ENCODE measurements around the gene FNBP1.

Gene FNBP1

DNA sequence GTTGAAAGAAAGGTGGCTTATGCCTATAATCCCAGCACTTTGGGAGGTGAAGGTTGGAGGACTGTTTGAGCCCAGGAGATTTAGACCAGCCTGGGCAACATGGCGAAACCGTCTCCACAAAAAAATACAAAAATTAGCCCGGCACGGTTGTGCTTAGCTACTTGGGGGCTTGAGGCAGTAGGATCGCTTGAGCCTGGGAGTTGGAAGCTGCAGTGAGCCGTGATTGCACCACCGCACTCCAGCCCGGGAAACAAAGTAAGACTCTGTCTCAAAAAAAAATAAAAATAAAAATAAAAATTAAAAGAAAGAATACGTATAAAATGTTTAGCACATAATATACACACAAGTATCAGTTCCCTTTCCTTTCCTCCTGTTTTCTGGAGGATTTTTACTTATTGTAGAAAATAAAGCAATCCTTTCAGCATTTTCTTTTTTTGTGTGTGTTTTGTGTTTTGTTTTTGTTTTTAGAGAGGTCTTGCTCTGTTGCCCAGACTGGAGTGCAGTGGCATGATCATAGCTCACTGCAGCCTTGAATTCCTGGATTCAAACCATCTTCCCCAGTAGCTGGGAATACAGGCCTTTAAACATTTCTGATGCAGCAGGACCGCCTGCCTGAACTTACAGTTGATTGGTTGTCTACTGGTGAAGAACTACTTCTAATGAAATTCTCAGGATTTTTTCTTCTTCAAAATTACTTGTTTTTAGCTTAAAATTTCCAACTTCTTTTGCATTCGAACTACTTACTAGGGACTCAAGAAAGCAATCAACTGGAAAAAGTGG is 6.6 kb upstream of the FNBP1 start:
- intact Hi-C loops (cut with DNase I): loop anchor here (10.0 kb wide), 1 partner anchor 85 kb away; no protein-coding TSS in a partner anchor
- no peak for DNase-seq

DNA sequence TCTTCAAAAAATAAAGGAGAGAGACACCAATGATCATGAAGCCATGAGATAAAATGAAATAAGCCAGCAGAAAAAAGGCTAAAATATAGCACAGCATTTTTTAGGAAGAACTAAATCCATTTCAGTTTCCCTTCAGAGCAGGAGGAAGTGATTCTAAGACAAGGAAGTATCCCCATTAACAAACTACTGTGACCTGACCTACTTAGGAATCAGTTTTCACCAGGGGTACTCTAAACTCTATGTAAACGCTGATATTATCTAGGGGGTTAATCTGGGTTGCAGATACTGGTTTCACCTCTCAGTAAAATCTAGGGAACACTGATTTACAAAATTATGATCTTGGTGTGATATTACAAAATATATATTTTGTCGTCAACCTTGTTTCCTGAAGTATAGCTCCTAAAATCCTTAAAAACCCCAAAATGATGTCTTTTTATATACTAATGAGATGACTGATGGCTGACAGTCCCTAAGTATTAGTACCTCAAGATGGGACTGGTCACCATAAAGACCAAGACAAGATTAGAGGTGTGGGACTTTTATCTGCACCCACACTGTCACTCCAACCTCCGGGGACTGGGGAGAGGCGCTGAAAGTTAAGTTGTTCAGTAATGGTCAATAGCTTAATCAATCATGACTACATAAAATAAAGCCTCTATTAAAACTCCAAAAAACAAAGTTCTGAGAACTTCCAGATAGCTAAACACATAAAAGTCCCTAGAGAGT is 2.9 kb upstream of the FNBP1 start:
- DNase-seq: no peak
- intact Hi-C loops (cut with DNase I): loop anchor here (10.0 kb wide), 1 partner anchor 81 kb away; no protein-coding TSS in a partner anchor

DNA sequence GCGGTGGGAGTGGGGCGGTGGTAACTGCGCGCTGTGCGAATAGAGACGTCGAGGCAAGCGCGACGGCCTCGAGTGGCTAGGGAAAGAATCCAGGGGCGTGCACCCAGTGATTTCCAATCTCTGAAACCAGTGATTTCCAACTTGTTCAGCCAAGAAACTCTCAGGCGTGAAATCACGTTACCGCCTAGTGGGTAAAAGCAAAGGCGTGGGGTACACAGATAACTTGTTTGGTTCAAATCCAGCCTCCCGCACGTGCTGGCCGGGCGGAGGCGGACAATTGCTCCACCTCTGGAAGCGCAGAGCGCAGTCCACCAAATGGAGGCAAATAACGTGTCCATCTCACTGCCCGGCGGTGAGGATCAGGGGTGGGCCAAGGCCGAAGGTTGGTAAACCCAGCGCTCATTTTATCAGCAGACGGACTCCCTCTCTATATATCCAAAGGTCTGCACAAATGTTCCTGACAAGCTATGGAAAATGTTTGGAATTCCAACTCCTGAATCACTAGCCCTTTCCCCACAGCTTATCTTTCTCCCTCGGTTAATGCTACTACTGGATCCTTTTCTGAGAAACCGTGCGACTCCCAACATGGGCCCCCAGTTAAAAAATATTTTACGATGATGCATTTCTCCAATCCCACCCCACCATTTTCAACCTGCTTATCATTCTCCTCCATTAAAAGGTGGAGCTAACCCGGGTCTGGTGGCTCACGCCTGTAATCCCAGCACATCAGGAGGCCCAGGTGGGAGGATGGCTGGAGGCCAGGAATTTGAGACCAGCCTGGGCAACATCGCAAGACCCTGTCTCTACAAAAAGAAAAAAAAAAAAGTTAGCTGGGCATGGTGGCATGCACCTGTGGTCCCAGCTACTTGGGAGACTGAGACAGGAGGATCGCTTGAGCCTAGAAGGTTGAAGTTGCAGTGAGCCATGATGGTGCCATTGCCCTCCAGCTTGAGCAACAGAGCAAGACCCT is 950 bp upstream of the FNBP1 start:
- intact Hi-C loops (cut with DNase I): loop anchor here (2.0 to 10.0 kb wide), 2 partner anchors 79 to 159 kb away; no protein-coding TSS in a partner anchor
- peak in 4 of 10 donors; percentile 28 to 70 (median 36) for DNase-seq

DNA sequence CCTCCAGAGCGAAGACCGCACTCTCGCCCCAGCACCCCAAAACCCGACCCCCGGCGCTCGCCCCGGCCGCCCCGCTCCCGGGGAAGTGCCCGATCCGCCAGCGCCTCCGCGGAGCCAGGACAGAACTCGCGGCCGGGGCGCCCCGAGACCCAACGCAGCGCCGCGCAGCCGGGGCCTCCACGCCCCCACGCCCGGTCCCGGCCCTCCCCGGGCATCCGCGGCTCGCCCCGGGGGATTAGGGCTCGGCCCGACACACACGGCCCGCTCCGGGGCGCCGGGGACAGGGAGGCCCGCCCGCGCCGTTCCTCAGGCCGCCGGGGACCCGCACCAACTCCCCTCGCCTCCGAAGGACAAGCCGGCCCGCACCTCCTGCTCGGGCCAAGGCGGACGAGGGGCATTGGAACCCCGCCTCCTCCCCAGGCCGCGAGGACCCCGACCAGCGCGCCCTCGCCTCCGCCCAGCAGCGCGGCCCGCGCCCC is 544 bp downstream of the FNBP1 start:
- peak in 4 of 10 donors; percentile 12 to 87 (median 66) for DNase-seq
- intact Hi-C loops (cut with DNase I): loop anchor here (2.0 to 10.0 kb wide), 2 partner anchors 78 to 158 kb away; no protein-coding TSS in a partner anchor

DNA sequence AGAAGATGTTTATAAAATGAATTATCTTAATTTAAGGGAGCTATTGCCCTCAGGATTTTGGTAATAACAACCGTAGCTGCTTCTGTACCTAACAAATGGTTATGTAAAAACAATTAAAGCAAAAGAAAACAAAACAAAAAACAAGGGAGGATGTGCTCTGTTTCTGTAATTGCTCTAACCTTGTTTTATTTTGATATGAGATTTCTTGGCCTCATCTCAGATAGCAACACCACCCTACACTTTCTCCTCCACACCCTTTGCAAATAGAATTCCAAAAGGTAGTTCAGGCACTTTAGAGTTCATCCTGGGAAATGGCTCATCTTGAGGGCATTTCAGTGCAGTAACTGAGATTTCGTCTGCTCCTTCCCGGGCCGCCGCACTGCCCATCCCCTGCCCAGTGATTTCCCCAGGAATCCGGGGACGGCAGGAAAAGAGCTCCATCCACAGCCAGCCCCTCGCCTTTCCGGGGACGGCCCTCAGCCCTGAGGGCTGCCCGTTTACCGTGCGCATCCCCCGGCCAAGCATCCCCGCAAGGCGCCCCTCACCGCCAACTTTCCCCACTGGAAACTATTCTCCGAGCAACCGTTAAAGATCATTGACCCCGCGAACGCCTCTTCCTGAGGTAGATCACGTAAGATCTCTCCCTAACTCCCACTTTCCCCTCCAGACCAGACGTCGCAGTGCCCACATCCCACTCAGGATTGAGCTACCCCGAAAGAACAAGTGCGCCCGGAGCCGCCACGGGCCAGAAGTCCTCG is 1.2 kb downstream of the FNBP1 start:
- intact Hi-C loops (cut with DNase I): loop anchor here (2.0 to 10.0 kb wide), 2 partner anchors 77 to 157 kb away; no protein-coding TSS in a partner anchor
- DNase-seq: peak in 8 of 10 donors; percentile 17 to 90 (median 48)

DNA sequence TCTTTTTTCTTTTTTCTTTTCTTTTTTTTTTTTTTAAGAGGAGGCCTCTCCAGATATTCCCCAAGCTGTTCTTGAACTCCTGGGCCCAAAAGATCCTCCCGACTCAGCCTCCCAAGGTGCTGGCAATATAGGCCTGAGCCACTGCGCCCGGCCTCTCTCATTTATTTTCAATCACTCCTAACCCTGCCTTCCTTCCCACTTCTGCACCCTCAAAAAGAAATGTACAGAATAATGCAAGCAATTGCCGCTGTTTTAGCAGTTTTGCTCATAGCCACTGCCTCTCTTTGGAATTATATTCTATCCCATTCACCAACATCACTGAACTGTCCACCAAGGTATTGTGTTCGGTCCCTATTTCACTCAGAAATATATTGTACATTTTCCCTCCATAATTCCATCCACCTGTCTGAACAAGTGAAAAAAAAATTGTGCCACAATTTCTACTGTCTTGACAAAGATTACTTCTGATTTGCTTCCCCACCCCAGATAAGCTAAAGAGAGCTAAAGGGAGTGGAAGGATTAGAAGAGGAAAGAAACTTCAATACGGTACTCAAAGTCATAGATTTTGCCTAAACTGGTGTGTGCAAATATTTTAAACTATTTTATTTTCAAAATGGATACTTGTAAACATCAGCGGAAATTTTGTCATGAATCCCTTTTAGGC is 1.9 kb downstream of the FNBP1 start:
- DNase-seq: no peak
- intact Hi-C loops (cut with DNase I): loop anchor here (10.0 kb wide), 1 partner anchor 76 kb away; no protein-coding TSS in a partner anchor

DNA sequence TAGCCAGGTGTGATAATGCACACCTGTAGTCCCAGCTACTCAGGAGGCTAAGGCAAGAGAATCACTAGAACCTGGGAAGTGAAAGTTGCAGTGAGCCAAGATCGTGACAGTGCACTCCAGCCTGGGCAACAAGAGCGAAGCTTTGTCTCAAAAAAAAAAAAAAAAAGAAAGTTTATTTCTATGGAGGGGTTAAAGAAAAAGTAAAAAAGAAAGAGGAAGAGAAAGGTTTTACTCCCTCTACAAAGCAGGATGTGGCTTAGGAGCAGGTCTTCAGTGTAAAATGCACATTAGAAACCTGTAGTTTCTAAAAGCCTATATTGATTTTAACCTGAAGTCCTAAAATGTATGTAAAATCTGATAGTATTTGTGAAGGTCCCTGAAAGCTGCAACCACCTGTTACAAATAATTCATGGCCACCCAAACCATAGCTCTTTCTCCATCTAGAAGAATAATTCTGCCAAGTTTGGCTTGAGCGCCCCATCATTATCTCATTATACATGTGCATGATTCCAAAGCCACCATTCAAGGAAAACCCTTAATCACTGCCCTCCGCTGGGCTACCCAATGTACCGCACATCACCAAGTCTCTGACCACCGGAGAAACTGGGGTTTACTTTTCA is 3.4 kb downstream of the FNBP1 start:
- intact Hi-C loops (cut with DNase I): loop anchor here (10.0 kb wide), 1 partner anchor 75 kb away; no protein-coding TSS in a partner anchor
- peak in 2 of 10 donors; percentile 30 to 74 for DNase-seq

DNA sequence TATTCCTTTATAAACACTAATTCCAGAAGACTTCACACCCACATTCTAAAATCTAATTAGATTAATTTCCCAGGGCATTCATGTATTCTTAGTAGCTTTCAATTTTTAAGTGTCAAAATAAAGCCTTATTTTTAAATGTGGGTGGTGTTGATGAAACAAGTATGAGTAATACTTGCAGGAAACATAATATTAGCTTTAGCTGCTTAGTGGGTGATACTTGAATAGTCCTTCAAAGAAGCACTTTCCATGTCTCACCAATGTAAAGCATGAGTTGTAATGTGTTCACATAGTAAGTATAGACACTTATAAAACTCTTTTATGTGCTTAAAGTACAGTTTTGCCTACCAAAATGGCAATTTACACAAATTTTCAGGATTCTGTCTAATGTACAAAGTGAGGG is 6.9 kb downstream of the FNBP1 start:
- intact Hi-C loops (cut with DNase I): no loop called here
- DNase-seq: no peak

DNA sequence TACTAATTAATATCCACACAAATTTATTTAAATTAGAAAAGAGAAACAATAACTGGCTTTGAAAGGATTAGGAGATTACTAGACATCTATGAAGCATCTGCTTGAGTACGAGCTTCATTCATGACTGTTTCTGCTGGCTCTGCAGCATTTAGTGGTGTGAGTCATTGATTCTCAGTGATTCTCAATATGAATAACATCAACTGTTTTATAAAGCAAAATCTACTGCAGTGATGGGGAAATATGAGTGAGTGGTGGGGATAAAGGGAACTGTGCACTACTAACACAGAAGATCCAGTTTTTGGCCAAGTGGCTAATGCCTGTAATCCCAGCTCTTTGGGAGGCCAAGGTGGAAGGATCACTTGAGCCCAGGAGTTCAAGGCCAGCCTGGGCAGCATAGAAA is 8.4 kb downstream of the FNBP1 start:
- intact Hi-C loops (cut with DNase I): no loop called here
- no peak for DNase-seq

DNA sequence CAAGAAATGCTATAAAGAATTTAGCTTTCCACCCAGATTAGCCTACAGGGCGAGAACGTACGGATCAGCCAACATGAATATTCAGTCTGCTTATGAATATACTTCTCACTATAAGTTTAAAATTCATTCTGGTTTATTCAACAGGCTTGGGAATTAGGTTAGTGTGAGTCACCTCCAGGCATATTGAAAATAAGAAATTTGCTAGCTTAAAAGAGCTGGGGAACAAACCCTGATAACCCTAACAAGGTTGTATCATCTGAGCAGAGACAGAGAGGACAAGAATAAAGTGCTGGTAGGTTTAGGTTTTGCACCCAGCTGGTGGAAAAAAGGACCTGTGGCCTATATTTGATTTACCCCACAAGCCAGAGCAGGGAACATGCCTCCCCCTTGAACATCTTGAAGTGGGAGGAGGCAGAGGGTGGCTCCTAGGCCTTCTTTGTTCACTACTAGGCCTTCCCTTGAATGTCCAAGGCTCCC is 12.3 kb downstream of the FNBP1 start:
- DNase-seq: no peak
- intact Hi-C loops (cut with DNase I): no loop called here

DNA sequence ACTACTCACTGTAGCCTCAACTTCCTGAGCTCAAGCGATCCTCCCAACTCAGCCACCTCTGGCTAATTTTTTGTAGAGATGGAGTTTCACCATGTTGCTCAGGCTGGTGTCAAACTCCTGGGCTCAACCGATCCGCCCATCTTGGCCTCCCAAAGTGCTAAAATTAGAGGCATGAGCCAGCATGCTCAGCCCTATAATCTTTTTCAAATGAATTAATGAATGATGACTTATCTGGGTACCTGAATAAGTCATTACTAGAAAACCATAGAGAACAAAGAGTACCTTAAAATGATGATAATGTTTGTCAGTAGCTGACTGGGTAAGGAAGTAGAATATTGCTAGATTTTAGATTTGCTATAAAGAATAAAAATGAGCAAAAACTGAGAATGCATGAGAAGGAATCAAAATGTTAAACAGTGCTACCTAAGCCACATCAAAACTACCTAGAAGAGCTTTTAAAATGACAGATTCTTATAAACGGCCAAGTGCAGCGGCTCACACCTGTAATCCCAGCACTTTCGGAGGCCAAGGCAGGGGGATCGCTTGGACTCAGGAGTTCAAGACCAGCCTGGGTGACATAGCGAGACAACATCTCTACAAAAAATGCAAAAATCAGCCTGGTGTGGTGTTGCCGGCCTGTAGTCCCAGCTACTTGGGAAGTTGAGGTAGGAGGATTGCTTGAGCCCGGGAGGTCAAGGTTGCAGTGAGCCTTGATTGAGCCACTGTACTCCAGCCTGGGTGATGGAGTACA is 13.6 kb downstream of the FNBP1 start:
- intact Hi-C loops (cut with DNase I): no loop called here
- DNase-seq: peak in 1 of 10 donors; percentile 47

DNA sequence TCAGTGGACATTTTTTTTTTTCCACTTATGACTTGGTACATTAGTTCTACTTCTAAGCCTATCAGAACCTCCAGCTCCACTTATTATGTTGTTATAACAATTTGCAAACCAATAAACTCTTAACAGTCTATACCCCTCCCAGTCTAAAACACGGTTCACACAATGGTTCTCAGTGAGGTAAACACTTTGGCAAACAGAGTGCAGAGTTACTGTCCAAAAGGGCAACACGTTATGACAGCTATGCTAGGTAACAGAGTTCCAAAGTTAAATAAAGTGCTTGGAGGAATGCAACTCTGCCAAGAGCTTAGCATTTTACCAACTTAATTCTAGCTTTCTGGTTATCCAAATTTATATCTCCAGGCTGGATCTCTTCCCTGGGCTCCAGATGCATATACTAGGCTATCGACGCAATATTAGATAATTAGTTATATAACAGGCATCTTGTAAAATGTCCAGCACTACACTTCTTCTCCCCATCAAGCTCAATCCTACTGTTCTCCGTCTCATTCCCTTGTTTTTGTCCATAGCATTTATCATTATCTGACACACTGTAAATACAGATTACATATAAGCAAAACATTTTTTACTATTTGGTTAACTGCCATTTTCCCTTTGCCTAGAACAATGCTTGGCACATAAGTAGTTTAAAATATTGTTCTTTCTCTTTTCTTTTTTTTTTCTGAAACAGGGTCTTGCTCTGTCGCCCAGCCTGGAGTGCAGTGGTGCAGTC is 14.3 kb downstream of the FNBP1 start:
- intact Hi-C loops (cut with DNase I): no loop called here
- no peak for DNase-seq

DNA sequence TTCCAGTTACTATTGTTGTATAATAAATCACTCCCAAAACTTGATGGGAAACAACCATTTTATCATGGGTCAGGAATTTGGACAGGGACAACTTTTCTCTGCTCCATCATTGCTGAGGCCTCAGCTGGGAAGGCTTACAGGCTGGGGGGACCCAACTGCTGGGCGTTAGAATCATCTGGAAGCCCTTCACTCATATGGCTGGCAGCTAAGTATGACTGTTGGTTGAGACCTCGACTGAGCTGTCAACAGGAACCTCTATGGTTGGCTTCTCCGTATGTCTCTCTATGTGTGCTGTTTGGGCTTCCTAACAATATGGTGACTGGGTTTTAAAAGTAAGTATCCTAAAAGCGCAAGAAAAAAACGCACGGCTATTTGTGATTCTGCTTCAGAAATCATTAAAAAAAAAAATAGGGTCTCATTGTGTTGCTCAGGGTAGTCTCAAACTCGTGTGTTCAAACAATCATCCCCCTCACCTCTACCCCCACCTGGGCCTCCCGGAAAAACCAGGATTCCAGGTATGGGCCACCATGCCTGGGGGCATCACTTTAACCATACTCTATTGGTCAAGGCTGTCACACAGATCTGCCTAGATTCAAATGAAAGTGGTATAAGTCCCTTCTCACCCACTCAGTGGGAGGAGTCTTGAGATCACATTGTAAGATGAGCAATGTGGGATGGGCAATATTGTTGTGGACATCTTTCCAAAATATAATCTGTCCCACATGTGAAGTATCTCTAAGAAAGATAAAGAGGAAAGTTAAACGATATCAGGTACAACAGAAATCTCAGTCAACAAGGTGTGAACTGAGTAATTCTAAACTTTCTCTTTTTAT is 15.2 kb downstream of the FNBP1 start:
- intact Hi-C loops (cut with DNase I): no loop called here

DNA sequence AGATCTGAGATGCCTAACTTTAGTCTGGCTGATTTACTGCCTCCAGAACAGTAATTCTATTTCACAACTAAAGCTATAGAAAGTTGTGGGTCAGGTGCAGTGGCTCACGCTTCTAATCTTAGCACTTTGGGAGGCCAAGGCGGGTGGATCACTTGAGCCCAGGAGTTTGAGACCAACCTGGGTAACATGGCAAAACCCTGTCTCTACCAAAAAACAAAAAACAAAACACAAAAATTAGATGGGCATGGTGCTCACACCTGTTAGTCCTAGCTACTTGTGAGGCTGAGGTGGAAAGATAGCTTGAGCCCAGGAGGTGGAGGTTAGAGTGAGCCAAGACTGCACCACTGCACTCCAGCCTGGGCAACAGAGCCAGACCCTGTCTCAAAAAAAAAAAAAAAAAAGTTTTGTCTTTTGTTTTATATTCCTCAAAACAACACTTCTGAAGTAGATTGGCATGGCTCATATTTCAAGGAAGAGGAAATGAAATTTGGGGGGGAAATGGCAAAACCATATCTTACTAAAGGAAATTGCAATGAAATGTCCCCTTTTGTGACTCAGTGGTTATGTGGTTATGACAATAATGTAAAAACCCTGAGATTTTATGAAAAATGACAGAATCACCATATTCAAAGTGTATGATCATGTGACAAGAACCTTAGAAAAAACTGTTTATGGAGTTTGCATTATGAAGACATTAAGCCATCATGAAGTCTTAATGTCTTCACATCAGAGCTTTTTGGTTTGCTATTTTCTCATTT is 16.2 kb downstream of the FNBP1 start:
- intact Hi-C loops (cut with DNase I): no loop called here
- DNase-seq: no peak

More for the DNA sequence above, 15.2 kb downstream of the FNBP1 start:
- DNase-seq: no peak

DNA sequence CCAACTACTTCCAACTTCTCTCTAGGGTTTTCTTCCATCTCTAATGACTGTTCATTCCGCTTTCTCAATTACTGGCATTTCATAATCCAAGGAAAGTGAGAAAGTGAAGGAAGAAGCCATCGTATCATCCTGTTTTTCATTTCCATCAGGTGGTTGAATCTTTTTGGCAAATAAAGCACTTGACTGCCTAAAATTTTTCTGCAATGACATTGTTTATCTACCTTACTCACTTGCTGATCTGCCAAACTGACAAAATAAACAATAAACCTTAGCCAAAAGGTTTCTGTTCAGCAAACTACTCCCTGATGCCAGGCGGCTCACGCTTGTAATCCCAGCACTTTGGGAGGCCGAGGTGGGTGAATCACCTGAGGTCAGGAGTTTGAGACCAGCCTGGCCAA is 18.4 kb downstream of the FNBP1 start:
- no peak for DNase-seq
- intact Hi-C loops (cut with DNase I): no loop called here

All from posterior cingulate gyrus (tissue), 11 donors.